ENCODE measurements around the gene ADGB. TPM values are rescaled to one million over a fixed set of nuclear protein-coding genes. Genes with fewer than 3 reads are reported as not detected.
"Not testable (repeated sequence)": the region's sequence is repeated elsewhere in the genome, so short reads cannot be mapped to it uniquely, and the experiment has no call there.

ADGB gene
- total RNA-seq, 2 experiments from 2014 or later = not detected

DNA sequence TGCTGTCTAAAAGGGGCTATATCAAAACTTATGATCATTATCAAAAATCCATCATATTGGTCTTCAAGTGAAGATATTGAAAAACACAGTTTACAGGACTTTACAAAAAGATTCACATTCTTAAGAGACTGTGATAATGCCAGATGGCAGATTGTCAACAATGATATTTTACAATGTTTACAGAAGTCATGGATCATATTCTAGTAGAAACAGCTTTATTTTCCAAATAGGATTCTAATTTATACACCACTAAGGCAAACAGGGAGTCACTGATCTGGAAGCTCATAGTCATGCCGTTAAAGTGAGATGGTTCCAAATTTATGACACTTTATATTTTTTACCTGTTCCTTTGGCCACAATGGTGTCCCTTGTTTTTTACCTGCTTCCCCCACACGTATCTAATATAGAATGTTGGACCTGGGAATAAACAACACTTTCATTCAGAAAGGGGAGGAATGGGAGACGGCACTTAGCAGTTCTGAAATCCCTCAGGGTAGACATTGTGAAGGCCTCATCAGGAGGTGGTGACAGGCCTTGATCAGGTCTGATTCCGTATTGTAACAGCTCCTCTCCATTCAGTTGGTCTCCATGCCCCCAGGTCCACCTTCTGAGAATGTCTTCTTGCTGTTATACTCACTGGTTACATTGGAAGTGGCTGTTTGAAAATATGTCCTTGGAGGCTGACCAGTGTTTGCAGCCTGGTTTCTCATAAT lies 228.6 kb downstream of the ADGB start:
- H3K36me3 Mint-ChIP-seq (ENCODE audit: low read depth) = no peaks in the 10 kb centered on the region
- ChIA-PET CTCF (no interaction called here), POLR2A (no interaction called here)
- DNase-seq = no peak
- H3K9me3 Mint-ChIP-seq = no peaks in the 10 kb centered on the region
- no peak overlapping the region for H3K4me3 Mint-ChIP-seq
- H3K27me3 Mint-ChIP-seq = no peaks in the 10 kb centered on the region
- no peaks in the 10 kb centered on the region for H3K4me1 Mint-ChIP-seq
- no peak overlapping the region for H3K27ac Mint-ChIP-seq

DNA sequence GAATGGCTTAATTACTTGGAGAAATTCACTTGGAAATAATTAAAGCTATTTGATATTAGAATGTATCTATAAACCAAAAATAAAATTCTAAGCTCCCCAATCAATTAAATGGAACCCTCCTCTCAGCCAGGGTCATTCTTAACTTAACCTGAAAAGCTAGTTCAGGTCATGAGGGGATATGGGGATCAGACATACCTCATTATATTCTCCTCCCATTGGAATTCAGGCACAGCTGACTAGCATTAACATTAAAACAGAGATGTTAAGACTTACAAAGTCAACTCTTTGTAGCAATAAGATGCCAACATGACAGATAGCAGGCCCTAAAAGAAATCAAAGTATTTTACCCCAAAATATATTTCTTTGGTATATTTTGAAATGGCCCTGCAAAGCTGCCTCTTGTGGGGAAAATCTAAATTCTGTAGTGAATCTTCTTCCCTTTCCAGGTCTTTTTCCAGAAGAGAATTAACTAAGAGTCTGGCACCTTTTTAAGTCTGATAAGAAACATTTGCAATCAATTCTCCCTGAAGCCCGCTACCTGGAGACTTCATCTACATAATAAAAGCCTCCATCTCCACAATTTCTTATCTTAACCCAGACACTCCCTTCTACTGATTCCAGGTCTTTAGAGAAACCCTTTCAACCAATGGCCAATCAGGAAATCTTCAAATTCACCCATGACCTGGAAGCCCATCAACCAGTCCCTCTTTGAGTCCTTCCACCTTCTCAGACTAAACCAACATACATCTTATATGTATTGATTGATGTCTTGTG lies 231.2 kb downstream of the ADGB start:
- Mint-ChIP-seq H3K4me3 (no peak overlapping the region), H3K4me1 (no peaks in the 10 kb centered on the region)

DNA sequence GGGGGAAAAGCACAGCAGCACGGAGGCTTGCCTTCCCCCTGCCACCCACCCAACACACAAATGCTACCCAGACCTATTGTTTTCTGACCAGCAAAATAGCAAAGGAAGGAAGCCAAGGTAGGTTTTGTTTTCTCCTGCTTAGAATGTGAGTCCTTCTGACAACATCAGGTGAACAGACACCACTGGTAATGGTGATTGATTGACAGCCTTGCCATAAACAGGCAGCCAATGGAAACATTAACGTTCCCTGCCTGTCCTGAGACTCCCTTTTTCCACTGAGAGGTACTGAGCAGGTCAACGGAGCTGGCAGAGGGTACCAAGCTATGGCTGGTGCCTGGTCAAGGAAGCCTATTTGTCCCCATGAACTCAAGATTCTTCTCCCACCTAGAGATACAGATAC lies 234.4 kb downstream of the ADGB start:
- H3K4me1 Mint-ChIP-seq = no peaks in the 10 kb centered on the region
- H3K36me3 Mint-ChIP-seq (ENCODE audit: low read depth) = no peaks in the 10 kb centered on the region
- DNase-seq = no peak
- H3K27me3 Mint-ChIP-seq = no peaks in the 10 kb centered on the region
- no peak overlapping the region for H3K4me3 Mint-ChIP-seq
- CTCF ChIA-PET = no interaction called here
- H3K27ac Mint-ChIP-seq = no peak overlapping the region
- H3K9me3 Mint-ChIP-seq = no peaks in the 10 kb centered on the region
- POLR2A ChIA-PET = no interaction called here

More for the DNA sequence above, 231.2 kb downstream of the ADGB start:
- Mint-ChIP-seq H3K27me3 (no peaks in the 10 kb centered on the region), H3K27ac (no peak overlapping the region), H3K9me3 (no peaks in the 10 kb centered on the region), H3K36me3 (ENCODE audit: low read depth) (no peaks in the 10 kb centered on the region)
- POLR2A ChIA-PET = no interaction called here
- no peak for DNase-seq
- CTCF ChIA-PET = no interaction called here

DNA sequence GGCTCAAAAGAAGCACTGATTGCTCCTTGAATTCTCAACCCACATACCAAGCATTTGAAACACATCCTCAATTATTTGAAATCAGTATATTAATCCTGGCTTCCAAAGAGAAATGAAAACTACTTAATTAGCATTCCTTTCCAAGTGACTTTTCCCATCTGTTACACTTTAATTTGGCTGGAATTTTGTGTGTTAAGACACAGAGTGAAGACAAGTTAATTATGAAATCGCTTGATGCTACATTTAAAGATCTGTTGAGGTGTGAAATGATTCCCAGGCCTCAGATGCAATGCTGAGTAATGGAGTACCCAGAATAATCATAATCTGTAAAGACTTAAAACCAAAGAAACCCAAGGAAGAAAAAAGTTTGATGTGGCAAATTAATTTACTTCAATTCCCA lies 241.4 kb downstream of the ADGB start:
- no peak overlapping the region for H3K4me3 Mint-ChIP-seq
- no peak for DNase-seq
- ChIA-PET CTCF (no interaction called here), POLR2A (no interaction called here)
- peaks cover 7% of the 10 kb centered on the region for H3K9me3 Mint-ChIP-seq
- H3K4me1 Mint-ChIP-seq = no peaks in the 10 kb centered on the region
- H3K27ac Mint-ChIP-seq = no peak overlapping the region
- H3K36me3 Mint-ChIP-seq (ENCODE audit: low read depth) = no peaks in the 10 kb centered on the region
- peaks cover 2% of the 10 kb centered on the region for H3K27me3 Mint-ChIP-seq

DNA sequence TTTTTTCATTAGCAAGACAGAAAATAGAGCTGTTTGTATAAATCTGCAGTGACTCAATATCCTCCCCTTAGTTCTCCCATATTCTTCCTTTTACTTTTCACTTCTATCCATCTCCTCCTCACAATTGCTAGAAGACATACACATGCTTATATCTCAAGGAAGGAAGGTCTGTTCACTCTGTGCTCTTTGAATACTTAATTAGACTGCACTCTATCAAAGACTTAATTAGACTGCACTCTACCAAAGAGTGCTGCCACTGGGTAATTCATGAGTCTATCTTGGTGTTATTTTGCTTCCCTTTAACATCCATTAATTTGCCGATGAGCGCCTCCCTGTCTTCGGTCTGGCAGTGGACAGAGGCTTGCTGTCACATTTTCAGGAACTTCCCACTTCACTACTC lies 241.9 kb downstream of the ADGB start:
- Mint-ChIP-seq H3K4me1 (no peaks in the 10 kb centered on the region), H3K27ac (no peak overlapping the region), H3K9me3 (peaks cover 9% of the 10 kb centered on the region), H3K27me3 (peaks cover 2% of the 10 kb centered on the region), H3K36me3 (ENCODE audit: low read depth) (no peaks in the 10 kb centered on the region), H3K4me3 (no peak overlapping the region)
- no peak for DNase-seq
- POLR2A ChIA-PET = no interaction called here
- CTCF ChIA-PET = no interaction called here

DNA sequence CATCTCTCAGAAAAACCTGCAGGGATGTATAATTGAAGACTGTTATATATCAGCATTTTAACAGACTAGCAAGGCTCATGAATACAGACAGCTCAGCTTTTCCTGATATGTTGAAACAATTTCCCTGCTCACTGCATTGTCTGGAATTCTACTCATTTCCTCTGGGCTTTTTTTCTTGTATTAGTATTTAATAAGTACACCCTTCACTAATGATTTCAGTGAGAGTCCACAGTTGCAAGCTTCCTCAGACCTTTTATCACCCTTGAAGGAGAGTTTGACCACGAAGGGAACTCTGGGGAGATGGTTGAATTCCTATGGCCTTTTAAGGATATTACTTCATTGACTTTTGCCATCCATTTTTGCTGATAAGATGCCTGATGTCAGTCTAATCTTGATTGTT lies 248.7 kb downstream of the ADGB start:
- ChIA-PET POLR2A (no interaction called here), CTCF (interaction anchor here (1.0 kb wide), 1 partner anchor 9 kb away, joined by 3 read pairs; no protein-coding TSS in a partner anchor)
- Mint-ChIP-seq H3K36me3 (ENCODE audit: low read depth) (peaks cover 4% of the 10 kb centered on the region), H3K27me3 (no peaks in the 10 kb centered on the region), H3K4me3 (no peak overlapping the region), H3K27ac (no peak overlapping the region), H3K9me3 (peaks cover 23% of the 10 kb centered on the region), H3K4me1 (peaks cover 24% of the 10 kb centered on the region)
- no peak for DNase-seq

DNA sequence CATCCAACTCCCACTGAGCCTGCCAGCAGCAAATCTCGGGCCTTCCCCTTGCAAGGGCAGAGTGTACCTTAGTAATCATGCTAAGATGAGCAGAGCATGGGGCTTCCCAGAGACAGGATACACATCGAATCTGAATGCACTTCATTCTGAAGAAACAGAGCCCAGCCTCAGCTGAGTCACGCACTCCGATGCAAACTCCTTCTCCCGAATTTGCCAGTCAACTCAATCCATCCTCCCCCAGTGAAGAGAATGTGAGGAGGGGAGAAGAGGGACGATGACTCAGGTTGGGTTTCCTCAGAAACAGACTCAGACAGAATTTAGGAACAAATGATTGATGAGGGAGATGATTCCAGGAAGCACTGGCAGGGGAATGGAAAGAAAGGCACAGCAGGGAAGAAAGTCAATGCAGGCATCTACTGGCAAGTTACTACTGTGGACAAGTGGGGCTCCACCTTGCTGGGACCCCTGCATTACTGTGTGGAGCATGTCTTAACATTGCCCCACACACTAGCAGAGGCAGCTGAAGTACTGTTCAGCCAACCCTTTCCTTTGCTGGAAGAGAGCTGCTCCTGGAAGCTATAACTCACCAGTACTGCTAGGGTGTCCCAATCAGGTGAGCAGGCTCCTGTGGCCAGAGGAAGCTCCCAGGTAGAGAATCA lies 251.6 kb downstream of the ADGB start:
- Mint-ChIP-seq H3K4me3 (no peak overlapping the region), H3K36me3 (ENCODE audit: low read depth) (peaks cover 4% of the 10 kb centered on the region), H3K27ac (no peak overlapping the region), H3K4me1 (peaks cover 28% of the 10 kb centered on the region), H3K27me3 (no peaks in the 10 kb centered on the region), H3K9me3 (peaks cover 24% of the 10 kb centered on the region)
- DNase-seq = peak; percentile 20
- ChIA-PET POLR2A (no interaction called here), CTCF (no interaction called here)

DNA sequence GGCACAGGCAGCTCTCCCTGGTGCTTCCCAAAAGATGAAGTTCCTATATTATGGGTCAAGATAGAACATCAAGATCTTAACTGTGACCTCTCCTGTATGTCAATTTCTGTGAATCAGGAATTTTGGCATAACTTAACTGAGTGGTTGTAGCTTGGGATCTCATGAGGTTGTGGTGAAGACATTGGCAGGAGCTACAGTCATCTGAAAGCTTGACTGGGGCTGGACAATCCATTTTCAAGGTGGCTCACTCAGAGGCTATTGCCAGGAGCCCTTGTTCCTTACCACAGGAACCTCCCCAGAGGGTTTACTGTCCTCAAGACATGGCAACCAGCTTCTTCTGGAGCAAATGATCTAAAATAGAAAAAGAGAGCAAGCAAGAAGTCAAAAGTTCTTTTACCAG lies 252.2 kb downstream of the ADGB start:
- Mint-ChIP-seq H3K27ac (no peak overlapping the region), H3K4me3 (no peak overlapping the region), H3K36me3 (ENCODE audit: low read depth) (peaks cover 4% of the 10 kb centered on the region), H3K4me1 (peaks cover 28% of the 10 kb centered on the region), H3K27me3 (no peaks in the 10 kb centered on the region), H3K9me3 (peaks cover 18% of the 10 kb centered on the region)
- ChIA-PET CTCF (no interaction called here), POLR2A (no interaction called here)
- DNase-seq = no peak

DNA sequence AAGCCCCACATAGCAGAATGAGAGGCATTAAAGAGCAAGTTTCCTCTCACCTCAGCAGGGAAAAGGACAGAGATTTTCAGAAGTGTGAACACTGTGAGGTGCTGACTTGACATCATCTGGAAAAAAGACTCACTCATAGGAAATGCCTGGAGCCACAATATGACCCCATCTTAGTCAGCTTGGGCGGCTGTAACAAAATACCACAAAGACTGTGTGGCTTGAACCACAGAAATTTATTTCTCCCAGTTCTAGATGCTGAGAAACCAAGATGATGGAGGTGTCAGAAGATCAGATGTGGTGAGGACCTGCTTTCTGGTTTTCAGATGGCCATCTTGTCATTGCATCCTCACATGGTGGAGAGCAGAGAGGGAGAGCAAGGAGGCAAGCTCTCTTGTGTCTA lies 253.1 kb downstream of the ADGB start:
- Mint-ChIP-seq H3K27ac (peak overlapping the region; percentile 7), H3K9me3 (peaks cover 15% of the 10 kb centered on the region), H3K4me1 (peaks cover 36% of the 10 kb centered on the region), H3K27me3 (no peaks in the 10 kb centered on the region), H3K4me3 (no peak overlapping the region), H3K36me3 (ENCODE audit: low read depth) (peaks cover 4% of the 10 kb centered on the region)
- ChIA-PET CTCF (no interaction called here), POLR2A (no interaction called here)
- DNase-seq = peak; percentile 46

DNA sequence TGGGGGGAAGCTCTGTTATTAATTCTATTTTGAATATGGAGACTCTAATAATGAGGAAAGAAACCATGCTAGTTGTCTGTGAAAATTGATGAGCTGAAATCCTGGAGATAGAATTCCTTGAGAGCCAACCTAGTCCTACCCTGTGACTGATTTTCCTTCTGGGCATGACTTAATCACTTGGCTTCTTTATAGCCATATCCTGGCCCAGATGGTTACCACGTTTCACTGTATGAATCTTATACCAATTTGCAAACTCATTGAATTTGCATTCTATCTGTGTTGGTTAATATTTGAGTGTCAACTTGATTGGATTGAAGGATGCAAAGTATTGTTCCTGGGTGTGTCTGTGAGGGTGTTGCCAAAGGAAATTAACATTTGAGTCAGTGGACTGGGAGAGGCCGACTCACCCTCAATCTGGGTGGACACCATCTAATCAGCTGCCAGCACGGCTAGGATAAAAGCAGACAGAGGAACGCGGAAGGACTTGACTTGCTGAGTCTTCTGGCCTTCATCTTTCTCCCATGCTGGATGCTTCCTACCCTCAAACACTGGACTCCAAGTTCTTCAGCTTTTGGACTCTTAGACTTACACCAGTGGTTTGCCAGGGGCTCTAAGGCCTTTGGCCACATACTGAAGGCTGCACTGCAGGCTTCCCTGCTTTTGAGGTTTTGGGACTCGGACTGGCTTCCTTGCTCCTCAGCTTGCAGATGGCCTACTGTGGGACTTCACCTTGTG lies 255.9 kb downstream of the ADGB start:
- peaks cover 41% of the 10 kb centered on the region for H3K4me1 Mint-ChIP-seq
- DNase-seq; H3K27me3 Mint-ChIP-seq; POLR2A ChIA-PET; H3K4me3 Mint-ChIP-seq; H3K9me3 Mint-ChIP-seq; H3K27ac Mint-ChIP-seq; CTCF ChIA-PET; H3K36me3 Mint-ChIP-seq (ENCODE audit: low read depth): not testable (repeated sequence)

DNA sequence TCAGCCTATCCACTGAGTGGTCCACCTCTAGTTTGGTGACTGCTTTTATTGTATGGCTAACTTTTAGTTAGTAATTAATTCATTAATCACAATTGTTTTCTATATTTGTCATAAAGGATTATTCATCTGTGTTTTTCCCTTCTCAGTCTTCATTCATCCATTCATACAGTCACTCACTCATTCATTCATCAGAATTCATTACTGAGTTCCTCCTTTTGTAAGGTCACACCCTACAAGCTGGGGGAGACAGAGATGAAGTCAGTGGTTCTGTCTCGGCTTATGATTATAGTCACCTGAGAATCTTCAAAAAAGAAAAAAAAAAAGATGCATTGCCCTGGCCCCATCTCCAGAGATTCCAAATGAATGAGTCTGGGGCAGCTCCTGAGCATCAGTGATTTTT lies 257.1 kb downstream of the ADGB start:
- peaks cover 32% of the 10 kb centered on the region for H3K4me1 Mint-ChIP-seq
- ChIA-PET POLR2A (no interaction called here), CTCF (interaction anchor here (1.1 kb wide), 2 partner anchors 9 to 31 kb away, joined by 3 read pairs; no protein-coding TSS in a partner anchor)
- no peaks in the 10 kb centered on the region for H3K36me3 Mint-ChIP-seq (ENCODE audit: low read depth)
- no peak overlapping the region for H3K4me3 Mint-ChIP-seq
- no peak for DNase-seq
- H3K9me3 Mint-ChIP-seq = peaks cover 10% of the 10 kb centered on the region
- no peaks in the 10 kb centered on the region for H3K27me3 Mint-ChIP-seq
- H3K27ac Mint-ChIP-seq = no peak overlapping the region

DNA sequence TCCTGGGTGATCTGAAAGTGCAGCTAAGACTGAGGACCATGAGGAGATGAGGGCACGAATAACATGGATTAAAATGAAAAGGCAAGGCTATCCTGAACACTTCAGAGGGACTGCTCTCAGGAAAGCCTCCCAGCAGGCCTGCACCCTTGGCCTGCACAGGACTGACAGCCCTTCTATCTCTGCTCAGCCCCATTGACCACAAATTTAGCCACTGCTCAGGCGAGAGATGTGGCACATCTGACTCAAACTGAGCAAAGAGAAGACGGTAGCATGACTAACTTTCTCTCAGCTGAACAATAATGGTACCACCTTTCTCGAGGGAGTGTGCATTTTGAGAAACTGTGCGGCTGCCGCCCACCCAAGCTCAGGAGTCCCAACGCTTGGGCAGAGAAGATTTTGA lies 257.5 kb downstream of the ADGB start:
- no peaks in the 10 kb centered on the region for H3K36me3 Mint-ChIP-seq (ENCODE audit: low read depth)
- ChIA-PET POLR2A (no interaction called here), CTCF (interaction anchor here (0.8 to 1.1 kb wide), 4 partner anchors 9 to 430 kb away, joined by 3 read pairs; no protein-coding TSS in a partner anchor)
- peaks cover 2% of the 10 kb centered on the region for H3K27me3 Mint-ChIP-seq
- H3K4me1 Mint-ChIP-seq = peaks cover 30% of the 10 kb centered on the region
- no peak overlapping the region for H3K27ac Mint-ChIP-seq
- peaks cover 10% of the 10 kb centered on the region for H3K9me3 Mint-ChIP-seq
- DNase-seq = peak; percentile 22
- no peak overlapping the region for H3K4me3 Mint-ChIP-seq

All from activated CD4-positive, alpha-beta memory T cell treated with anti-CD3 and anti-CD28 coated beads, Interleukin-2, amount 10 ng/mL, durations not matched to agents 7 days and 5 days (primary cell).